GM18505 (cell line): ENCODE results near the gene HERC4.
"Not testable (repeated sequence)": the region's sequence is repeated elsewhere in the genome, so short reads cannot be mapped to it uniquely, and the experiment has no call there.

Experiments used
- ATAC-seq: cut with Tn5 transposase; IDR thresholded peaks from one replicate; pipeline ENCODE4 v1.9.1; 2021; ENCODE audit not compliant: unreplicated experiment
- POLR2A ChIP-seq: IDR thresholded peaks from 4 replicates; pipeline ENCODE4 v1.6.1; 2011; ENCODE audit warnings: borderline replicate concordance; ENCODE audit not compliant: insufficient read depth, insufficient read length; ENCODE audit errors: extremely low read depth

Gene HERC4

DNA sequence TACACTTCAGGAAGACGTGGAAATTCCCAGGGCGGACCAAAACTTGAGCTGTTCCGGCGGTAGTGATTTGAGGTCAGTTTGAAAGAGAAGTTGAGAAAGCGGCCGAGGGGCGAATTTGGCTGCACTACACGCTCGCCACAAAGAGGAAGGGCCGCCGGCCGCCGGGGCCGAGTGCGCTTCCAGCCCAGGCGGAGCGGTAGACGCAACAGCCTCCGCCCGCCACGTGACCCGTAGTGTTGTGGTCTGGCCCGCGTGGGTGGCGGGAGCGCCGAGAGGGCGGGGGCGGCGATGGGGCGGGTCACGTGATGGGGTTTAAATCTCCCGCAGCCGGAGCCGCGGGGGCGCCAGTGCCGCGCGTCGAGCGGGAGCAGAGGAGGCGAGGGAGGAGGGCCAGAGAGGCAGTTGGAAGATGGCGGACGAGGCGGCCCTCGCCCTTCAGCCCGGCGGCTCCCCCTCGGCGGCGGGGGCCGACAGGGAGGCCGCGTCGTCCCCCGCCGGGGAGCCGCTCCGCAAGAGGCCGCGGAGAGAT lies 190.7 kb downstream of the HERC4 start, which contains the start of gene SIRT1:
Gene SIRT1 (plus strand): TSS at position 344 of the 529 bp plus-strand sequence. CDS start 66 bp downstream, at position 410.
- peak; percentile 88 for ATAC-seq
- TF ChIP-seq POLR2A: peak; percentile 98

DNA sequence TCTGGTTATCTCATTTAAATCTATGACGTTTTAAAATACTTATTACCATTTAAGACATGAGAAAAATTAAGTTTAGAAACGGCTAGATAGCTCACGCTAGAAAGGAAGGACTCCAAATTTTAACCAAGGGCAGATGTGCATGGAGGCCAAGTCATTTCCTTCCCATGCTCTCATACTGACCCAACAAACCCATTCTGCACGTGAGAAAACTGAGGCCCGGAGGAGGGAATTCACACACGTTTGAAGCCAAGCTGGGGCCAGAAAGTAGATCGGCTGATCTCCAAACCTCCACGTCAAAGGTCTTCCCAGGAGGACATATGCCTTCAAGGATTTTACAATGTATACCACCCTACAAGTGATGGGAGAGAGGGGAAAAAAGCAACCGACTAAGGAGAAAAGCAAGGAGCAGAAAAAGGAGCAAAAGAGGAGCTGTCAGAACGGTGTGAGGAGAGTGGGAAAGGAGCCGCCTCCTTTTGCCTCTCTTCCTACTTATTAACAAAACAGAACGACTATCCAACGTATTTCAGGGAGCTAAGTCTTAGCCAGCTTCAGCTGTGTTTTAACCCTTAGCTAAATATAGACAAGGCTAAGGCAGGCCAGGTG lies 191.3 kb downstream of the HERC4 start:
- no peak for TF ChIP-seq POLR2A
- ATAC-seq: no peak

DNA sequence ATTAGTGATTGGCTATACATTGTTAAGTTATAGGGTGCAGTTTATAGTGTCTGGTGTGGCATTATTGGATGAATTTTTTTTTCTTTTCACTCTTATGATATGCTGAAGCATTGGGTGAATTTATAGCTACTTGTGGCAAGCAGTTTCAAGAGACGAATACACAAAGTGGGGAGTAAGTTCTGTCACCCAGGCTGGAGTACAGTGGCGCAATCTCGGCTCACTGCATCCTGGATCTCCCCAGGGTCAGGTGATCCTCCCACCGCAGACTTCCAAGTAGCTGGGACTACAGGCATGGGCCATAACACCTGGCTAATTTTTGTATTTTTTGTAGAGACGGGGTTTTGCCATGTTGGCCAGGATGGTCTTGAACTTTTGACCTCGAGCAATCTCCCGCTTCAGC lies 196.9 kb downstream of the HERC4 start:
- ATAC-seq: no peak
- TF ChIP-seq POLR2A: no peak

DNA sequence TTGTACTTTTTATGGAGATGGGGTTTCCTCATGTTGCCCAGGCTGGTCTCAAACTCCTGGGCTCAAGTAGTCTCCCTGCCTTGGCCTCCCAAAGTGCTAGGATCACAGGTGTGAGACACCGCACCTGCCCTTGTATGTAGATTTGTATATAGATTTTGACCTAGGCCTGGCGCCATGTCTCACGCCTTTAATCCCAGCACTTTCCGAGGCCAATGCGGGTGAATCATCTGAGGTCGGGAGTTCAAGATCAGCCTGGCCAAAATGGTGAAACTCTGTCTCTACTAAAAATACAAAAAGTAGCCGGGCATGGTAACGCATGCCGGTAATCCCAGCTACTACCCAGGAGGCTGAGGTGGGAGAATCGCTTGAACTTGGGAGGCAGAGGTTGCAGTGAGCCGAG lies 197.7 kb downstream of the HERC4 start:
- ATAC-seq: not testable (repeated sequence)

DNA sequence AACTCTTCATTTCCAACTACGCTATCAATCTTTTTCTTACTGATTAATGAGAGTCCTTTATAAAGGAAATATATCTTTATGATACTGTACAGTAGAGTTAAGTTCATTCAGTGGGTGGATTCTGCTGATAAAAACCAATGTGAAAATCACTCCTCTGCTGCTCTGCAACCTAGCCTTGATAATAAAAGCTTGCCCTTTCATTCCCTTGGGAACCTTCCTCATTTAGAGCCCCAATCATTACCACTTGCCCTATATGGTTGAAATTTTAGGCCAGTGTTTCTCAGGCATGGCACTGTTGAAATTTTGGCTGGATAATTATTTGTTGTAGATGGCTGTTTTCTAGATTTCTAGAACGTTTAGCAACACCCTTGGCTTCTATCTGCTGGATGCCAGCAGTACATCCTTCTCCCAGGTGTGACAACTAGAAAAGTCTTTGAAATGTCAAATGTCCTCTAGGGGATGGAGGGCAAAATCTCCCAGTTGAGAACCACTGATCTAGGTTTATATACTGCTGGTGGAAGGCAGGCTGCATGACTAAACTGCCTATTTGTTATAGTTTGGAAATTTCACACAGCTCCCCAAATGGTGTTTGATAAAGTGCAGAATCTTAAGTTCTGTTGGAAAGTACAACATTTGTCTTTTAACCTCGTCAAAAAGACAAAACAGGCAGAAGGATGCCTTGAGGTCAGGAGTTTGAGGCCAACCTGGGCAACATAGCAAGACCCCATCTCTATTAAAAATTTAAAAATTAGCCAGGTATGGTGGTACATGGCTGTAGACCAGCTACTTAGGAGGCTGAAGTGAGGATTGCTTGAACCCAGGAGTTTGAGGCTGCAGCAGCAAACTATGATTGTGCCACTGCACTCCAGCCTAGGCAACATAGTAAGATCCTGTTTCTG lies 199.5 kb downstream of the HERC4 start:
- TF ChIP-seq POLR2A: no peak
- ATAC-seq: no peak
